HG02981 (cell line): ENCODE results near the gene LATS2.

ENCODE experiments used
- ATAC-seq: cut with Tn5 transposase; IDR thresholded peaks from one replicate; pipeline ENCODE4 v1.9.1; 2021; ENCODE audit warnings: mild to moderate bottlenecking, moderate library complexity; ENCODE audit not compliant: unreplicated experiment

LATS2 gene

DNA sequence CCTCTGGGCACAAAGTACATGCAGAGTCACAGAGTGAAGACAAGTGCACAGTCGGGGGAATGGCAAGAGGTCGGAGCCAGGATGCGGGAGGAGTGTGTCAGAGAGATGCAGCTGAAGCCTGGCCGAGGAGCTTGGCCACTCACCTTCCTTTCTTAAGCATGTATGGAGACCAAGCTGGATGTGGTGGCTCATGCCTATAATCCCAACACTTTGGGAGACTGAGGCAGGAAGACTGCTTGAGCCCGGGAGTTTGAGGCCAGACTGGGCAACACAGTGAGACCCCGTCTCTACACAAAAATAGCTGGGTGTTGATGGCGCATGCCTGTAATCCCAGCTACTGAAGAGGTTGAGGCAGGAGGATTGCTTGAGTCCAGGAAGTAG is 67.0 kb downstream of the LATS2 start:
- ATAC-seq = no peak

DNA sequence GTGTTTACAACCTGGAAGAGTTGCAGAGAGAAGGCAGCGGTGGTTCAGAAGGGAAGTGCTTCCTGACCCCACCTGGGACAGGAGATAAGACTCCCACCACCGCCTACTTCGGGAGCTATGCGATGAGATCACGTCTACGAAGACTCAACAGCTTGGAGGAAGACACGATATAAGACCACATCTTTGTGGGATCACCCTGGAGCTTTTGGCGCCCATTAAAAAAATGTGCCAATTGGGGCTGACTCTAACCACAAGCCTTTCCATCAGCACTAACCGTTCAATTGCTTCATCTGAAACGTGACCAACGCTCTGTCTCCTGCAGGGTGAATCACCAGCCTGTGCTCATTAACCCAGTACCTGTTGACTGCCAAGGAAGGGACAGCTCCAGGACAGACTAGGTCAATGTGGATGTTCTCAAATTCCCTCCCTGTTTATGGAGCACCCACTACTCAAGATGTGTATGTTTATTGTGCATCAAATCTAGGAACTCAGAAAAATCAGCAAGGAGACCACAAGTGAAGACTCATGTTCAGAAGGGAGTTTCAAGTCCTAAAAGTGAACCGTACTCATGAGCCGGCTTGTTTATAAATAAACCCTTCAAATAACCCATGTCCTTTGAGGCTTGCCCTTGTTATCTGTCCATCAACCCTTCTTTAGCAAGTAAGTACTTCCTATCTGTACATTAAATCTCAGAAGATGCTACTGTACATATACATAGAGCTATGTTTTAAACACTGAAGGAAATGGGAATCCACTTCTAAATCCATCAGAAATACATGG is 67.5 kb downstream of the LATS2 start:
- ATAC-seq = no peak

DNA sequence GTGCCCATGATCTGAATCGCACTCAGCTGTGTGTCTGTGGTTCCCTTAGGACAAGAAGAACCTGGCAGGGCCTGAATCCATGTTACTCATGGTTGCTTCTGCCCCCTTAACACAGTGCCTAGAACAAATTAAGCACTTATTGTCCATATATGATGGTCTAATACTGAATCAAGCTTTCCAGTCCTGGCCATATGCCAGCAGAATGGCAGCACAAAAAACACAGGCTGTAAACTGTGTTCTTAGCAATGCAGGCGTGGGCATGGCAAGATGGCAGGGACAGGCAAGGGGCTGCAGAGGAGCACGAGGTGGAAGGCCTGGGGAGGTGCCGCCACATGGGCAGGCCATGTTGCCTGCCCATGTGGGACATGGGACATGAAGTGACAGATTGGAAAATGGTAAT is 68.2 kb downstream of the LATS2 start:
- no peak for ATAC-seq

DNA sequence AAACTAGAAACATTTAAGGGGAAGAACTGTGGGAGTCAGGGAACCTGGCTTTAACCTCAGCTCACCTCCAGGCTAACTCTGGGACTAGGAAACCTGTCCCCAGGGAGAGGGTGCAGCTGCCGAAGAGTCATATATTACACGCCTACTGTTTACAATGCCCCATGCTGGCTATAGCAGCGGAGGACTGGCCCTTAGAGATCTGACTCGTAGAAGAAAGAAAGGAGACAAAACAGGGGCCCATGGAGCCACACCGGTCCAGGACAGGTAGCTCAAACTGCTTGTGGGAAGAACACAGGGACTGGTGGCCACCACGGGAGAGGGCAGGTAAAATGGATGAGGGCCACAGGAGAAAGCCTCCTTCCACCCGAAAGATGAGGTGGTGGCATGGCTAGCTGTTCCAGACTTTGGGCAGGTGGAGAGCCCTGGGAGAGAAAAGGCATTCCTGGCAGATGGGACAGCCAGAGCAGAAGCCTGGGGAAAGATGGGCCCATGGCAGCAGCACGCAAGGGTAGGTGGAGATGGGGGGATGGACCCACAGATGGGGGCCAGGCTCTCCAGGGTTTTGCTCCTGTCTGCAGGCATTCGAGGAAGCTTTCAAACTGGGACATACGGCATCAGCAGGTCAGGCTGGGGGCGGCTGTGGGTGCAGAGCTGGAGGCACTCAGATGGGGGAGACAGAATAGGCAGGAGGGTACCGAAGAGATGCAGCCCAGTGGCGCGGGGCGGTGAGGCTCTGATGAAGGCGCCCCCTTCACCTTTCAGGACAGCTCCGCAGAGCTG is 69.5 kb downstream of the LATS2 start:
- no peak for ATAC-seq

DNA sequence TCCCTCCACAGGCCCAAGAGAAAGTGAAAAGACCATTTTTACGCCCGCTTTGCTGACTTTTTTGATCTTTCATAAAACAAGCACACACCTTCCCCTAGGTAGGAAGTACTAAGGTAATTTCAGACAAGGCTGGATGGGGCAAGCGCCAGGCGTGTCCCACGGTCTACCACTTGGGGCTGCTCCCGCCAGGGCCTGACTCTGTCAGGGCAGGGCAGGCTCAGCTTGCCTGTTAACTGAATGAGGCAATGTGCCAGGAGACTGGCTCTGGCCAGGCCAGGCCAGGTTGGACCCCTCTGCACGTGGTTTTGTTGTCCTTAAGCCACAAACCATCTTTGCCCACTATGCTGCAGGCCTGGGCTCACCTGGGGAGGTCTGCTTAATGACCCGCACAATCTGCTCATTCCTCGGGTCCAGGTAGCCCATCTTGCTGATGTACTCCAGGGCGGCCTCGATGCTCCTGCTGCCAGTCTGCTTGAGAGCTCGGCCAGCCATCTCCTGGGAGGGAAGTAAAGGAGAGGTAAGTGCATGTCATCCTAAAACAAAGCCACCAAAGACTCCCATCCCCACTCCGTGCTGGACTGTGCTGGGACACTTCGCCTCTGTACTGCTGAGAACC is 70.4 kb downstream of the LATS2 start:
- ATAC-seq = no peak

DNA sequence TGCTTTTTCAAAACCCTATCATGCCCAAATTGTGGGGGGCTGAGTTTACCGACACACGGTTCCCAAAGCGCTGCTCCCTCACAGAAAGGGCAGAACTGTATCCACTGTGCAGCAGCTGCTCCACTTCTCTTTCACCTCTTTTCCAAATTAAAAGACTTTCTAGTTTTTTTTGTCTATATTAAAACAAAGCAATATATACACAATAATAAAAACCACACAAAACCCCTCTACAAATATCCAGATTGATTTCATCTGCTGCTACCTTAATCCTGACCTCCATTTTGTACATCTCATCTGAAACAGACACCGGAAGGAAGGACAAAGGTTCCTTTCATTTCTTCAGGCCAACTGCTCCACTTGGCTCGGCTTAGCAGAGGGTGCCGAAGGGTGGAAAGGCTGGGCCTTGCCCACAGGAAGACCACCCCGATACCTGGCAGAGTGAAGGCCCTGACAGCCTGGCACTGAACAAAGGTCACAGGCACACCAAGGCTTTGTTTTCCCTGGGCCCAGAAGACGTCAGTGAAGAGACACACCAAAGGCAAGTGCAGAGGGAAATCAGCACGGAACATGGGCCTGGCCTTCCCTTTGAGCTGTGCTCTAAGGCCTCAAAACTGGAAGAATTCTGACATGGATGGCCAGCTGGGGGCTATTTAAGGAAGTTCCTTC is 71.6 kb downstream of the LATS2 start:
- ATAC-seq = no peak

DNA sequence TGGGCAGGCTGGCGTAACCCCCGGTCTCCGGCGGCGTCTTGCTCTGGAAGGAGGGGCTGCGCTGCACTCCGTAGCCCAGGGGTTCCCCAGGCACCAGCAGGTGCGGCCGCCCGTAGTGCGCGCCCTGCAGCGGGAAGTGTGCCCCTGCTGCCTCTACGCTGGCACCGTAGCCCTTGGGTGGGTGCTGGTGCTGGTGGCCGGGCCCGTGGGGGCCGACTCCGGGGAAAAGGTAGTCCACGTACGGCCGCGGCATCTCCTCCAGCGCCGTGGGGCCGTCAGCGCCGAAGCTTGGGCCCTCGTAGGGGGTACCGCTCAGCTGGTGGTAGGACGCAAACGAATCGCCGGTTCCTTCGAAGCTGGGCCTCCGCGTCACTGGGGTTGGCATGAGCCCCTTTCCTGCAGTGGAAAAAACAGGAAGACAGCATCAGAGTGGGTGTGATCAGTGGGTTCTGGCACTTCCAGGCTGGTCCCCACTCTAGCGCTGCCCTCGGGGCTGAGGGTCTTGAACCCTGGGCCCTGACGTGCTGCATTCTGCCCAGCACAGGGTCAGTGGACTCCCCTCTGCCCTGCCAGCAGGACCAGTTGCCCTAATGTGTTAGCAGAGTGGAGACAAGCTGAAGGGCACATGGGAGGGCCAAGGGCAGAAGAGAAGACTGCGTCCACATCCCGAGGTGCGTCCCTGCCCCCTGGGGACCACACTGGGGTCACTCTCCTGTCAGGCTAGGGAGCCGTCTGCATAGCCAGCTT is 72.3 kb downstream of the LATS2 start:
- ATAC-seq = no peak

DNA sequence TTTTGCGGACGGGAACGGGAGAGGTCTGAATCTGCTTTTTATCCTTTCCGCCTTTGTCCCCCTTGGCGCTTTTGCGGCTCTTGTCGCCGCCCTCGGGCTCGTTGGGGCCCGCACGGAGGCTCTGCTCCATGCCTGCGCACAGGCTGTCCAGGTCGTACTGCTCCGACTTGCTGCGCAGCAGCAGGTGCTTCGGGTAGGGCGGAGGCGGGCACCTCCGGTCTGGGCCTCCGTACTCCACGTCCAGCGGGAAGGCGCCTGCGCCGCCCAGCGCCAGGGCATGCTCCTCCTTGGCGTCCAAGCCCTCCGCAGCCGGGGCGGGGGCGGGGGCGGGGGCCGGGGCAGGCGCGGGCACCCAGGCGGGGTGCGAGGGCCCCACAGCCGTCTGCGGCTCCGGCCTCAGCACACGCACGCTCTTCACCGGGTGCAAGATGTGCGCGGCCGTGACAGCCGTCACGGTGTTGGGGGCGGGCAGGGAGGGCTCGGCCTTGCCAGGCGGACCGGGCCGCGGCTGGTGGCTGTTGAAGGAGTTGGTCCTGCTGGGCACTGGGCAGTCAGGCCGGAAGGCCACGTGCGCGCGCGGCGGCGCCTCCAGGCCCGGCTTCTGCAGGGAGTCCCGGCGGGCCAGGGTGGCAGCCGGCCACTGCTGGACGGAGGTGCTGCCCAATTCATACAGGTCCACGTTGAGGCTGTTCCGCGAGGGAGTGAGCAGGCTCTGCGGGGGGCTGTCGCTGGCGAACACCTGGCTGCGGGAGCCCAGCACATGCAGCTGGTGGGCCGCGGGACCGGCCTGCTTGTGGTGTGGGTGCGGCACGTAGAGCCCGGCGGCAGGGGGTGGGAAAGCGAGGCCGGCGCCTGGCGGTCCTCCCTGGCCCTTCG is 73.1 kb downstream of the LATS2 start:
- no peak for ATAC-seq

DNA sequence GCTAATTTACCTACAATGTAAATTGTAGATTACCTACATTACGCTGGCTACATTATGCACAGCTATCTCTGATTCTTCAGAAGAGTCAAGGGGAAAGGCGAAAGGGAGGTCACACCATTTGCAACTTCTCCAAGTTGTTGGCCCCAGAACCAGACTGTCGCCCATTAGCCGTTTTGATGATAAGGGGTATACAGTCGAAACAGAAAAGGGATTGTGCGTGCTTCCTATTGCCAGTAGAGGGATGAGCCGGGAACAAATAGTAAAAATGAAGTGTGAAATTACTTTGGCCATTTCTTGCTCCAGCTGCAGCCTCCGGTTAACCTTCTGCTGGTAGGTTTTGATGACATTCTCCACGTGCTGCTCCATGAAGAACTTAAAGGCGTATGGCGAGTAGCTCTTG is 73.8 kb downstream of the LATS2 start:
- ATAC-seq = no peak

DNA sequence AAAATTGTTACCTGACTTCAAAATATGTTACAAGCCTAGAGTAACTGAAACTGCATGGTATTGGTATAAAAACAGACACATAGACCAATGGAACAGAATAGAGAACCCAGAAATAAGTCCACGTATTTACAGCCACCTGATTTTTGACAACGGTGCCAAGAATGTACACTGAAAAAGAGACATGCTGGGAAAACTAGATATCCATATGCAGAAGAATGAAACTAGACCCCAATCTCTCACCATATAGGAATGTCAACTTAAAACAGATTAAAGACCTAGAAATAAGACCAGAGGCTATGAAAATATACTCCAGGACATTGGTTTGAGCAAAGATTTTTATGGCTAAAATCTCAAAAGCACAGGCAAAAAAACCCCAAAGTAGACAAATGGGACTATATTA is 76.5 kb downstream of the LATS2 start:
- no peak for ATAC-seq

DNA sequence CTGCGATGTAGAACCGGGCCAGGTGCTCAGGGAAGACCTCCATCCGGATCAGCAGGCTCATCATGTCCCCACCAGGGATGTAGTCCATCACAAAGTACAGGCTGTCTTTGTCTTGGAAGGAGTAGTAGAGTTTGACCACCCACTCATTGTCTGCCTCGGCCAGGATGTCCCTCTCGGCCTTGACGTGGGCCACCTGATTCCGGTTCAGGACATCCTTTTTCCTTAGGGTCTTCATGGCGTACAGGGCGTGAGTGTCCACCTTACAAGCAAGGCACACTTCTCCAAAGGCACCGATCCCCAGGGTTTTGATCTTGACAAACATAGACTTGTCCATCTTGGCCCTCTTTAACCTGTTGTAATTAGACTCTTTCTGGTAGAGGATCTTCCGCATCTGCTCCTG is 78.0 kb downstream of the LATS2 start:
- no peak for ATAC-seq

DNA sequence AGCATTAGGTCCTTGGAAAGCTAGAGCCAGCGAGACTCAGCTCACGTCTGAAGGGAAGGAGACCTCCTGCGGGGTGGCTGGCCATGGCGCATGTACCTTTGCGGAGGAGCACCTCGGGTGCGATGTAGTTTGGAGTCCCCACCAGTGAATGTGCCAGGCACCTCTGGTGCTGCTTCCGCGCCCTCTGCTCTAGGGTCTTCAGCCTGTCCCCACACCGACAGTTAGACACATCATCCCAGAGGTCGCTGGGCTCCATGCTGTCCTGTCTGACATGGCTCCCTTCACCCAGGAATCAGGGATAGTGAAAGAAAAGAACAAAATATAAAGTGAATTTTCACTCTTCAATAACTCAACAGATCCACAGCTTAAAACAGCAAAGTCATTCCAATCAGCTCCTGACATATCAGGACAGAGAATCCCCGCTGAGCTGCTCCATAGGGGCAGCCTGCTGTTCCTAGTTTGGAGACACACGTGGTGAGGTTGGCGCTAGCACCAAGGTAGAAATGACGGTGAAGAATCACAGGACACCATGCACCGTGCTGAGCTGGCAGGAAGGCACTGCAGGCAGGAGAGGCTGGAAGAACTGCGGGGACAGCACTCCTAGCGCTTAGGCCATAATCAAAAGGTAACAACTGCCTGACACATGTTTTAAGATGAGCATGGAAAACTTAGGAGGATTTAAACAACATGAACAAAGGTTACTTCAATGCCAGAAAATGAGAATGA is 79.9 kb downstream of the LATS2 start:
- ATAC-seq = no peak

DNA sequence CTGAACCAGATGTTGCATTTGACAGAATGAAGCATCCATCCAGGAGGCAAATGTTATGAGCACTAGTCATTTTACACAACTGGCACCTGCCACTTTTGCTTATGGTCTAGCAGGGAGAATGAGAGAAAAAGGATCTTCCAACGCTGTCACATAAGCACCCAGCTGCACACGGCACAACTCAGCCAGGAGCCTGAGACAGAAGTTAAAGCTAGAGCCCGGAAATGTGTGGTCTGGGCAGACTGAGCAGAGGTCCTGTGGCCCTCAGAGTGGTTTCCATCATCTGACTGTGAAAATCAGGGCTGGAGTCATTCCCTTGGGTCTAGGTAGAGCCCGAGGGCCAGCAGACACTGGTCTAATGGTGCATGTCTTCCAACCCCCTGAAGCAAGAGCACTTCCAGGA is 80.5 kb downstream of the LATS2 start:
- ATAC-seq = no peak

DNA sequence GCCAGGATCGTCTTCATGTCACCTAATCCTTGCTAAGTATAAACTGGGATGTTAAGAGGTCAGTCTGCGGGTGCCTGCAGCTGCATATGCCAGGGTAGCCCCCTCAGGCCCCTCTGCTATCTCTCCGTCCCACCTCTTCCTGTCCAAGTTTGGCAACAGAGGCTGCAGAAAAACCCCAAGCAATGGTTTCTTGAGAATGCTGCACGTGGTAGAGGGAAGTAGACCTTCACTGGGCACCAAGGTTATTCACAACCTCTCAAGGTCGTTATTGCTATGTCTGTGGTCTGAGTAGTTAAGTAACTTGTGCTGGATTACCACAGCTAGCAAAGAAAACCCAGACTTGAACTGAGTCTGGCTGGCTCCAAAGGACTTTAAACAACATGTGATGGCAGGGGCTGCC is 81.0 kb downstream of the LATS2 start:
- ATAC-seq = no peak

DNA sequence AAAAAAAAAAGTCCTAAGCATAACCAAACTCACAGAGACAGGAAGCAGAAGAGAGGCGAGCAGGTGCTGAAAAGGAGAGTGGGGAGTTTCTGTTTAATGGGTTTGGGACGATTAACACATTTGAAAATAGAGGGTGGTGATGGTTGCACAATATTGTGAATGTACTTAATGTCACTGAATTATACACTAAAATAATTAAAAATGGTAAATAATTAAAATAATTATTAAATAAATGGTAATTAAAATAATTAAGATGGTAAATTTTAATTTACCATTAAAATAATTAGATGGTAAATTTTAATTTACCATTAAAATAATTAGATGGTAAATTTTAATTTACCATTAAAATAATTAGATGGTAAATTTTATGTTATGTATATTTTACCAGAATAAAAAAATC is 84.0 kb downstream of the LATS2 start:
- no peak for ATAC-seq

DNA sequence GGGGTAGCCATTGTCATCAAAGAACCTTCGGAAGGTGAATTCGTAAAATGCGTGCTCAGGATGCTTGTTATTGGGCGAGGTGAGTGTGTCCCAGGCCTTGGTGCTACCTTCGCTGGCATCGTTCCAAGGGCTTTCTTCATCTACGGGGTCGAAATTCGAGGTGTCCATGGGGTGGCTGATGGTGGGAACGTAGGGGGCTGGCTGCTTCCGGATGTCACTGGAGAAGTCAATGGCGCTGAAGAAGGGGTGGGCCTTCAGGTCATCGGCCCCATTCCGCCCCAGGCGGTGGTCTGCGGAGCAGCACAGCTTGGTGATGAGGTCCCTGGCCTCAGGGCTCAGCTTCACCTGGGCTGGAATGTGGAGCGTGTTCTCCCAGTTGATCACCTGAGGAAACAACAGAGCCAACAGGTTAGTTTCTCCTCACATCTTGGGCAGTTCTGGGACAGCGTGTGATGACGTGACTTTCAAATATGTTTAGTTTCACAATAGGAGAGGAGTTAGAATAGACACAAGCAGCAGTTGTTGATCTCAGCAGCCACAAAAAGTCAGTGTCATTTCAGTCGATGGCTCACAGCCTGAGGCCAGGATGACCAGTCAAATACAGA is 86.3 kb downstream of the LATS2 start:
- ATAC-seq = no peak

DNA sequence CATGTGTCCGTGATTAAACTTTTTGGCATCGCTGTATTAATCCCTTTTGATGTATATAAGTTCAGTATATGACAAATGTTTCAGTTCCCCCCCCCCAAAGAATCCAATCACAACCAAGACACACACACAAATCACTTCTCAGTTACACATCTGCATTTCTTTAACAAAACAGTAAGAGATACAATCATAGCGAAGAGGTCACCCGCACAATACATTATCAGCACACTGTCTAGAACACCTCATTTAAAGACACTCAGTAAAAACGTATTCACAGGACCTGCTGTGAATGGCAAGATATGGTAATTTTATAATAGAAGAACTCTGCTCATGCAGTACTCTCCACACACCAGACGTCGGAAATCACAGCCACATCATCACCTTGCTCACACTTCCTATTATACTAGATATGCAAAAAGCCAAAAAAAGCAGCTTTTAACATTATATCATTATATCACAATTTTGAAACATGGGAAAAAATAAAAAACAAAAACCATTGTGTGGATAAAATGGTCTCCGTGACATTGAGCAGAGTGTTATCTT is 87.4 kb downstream of the LATS2 start:
- ATAC-seq = no peak

DNA sequence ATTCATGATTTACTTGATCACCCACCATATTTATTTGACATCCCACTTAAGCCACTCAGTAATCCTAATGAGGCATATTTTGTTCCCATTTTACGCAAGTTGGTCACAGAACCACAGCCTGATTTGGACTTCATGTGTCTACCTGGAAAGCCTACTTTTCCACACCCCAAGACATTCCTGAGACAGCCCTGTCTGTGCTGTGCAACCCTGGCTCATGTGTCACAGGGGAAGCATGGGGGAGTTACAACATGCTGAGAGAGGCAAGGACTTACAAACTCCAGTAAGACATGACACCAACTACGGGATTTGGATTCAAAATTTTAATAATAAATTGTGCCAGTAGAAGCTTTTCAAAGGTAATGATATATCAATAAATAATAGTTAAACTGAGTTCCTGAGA is 88.7 kb downstream of the LATS2 start:
- ATAC-seq = no peak

DNA sequence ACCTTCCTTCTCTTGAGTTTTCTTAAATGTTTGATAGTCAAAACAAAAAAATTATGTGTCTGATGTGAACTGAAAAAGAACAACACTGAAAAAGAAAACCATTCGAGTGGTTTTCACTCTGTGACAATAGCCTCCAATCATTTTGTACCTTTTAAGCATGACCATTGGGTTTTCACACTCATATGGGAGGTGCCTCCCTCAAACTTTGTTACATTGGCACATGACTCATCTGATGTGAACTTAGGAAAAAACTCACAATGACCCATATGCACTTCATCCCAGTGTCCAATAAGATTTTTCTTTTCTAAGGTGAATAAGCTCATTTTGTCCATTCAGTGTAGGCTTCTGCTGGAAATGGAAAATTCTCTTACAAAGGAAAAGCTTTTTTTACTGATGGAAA is 92.2 kb downstream of the LATS2 start:
- no peak for ATAC-seq
